Activated CD8-positive, alpha-beta memory T cell treated with anti-CD3 and anti-CD28 coated beads, Interleukin-2, amount 10 ng/mL, durations not matched to agents 7 days and 5 days (primary cell): ENCODE results near the gene PRG2. TPM values are rescaled to one million over a fixed set of nuclear protein-coding genes. Genes with fewer than 3 reads are reported as not detected.
"Not testable (repeated sequence)": the region's sequence is repeated elsewhere in the genome, so short reads cannot be mapped to it uniquely, and the experiment has no call there.

Experiments used
- ATAC-seq: fragments of 150-1000 bp; cut with Tn5 transposase; one replicate; pipeline ENCODE4 v1.10.0; 2021; ENCODE audit warnings: moderate library complexity
- CTCF ChIA-PET: fragments of 350-600 bp; sonication (Branson Sonifier 250); formaldehyde crosslinking; loops from one replicate; lab custom pipeline; 2021; ENCODE audit warnings: antibody characterized with exemption; lab: Charles Lee
- DNase-seq: peaks from one replicate; pipeline ENCODE4 v3.0.0-alpha.2; 2020
- H3K27ac Mint-ChIP-seq: one replicate; pipeline ENCODE4 v1.8.0; 2021; ENCODE audit warnings: mild to moderate bottlenecking, mixed read lengths
- H3K27me3 Mint-ChIP-seq: one replicate; pipeline ENCODE4 v1.8.0; 2021; ENCODE audit warnings: mixed read lengths
- H3K36me3 Mint-ChIP-seq: one replicate; pipeline ENCODE4 v1.8.0; 2021; ENCODE audit warnings: mild to moderate bottlenecking, mixed read lengths
- H3K4me1 Mint-ChIP-seq: one replicate; pipeline ENCODE4 v1.8.0; 2021; ENCODE audit warnings: mixed read lengths
- H3K4me3 Mint-ChIP-seq: one replicate; pipeline ENCODE4 v1.8.0; 2021; ENCODE audit warnings: mild to moderate bottlenecking, moderate library complexity, mixed read lengths
- H3K9me3 Mint-ChIP-seq: one replicate; pipeline ENCODE4 v1.8.0; 2022; ENCODE audit warnings: low read depth, mixed read lengths
- total RNA-seq, 2 experiments: library from RNA; stranded (reverse); gene quantifications; one replicate each; pipeline ENCODE4 v1.2.3, GENCODE V29; 2021

Gene PRG2
- total RNA-seq, 2 experiments from 2014 or later = 0.59 to 0.79 TPM

DNA sequence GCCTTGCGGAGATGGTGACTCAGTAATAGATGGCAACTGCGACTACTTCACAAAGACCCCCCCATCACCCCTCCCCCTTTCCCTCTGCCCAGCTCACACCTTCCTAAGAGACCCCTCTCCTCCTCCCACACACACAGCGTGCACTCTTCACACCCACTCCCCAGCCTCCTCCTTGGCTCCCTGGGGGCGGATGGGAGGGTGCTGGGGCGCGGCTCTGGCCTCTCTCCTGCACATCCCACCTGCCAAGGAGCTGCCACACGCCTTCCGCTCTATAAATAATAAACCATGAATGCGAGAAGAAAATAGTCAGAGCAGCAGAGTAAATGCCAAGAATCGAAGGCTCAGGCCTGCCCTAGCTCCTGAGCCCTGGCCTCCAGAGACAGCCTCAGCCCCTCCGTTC, 47.7 kb downstream of the PRG2 start:
- ATAC-seq (no peak), DNase-seq (no peak)
- CTCF ChIA-PET = interaction anchor here (0.8 to 2.0 kb wide), 8 partner anchors 104 to 302 kb away, joined by 3 to 6 read pairs (median 4); no protein-coding TSS in a partner anchor
- no peaks in the 10 kb centered on the region for H3K36me3 Mint-ChIP-seq
- no peaks in the 10 kb centered on the region for H3K9me3 Mint-ChIP-seq
- H3K4me1 Mint-ChIP-seq = no peaks in the 10 kb centered on the region
- no peak overlapping the region for H3K27ac Mint-ChIP-seq
- H3K4me3 Mint-ChIP-seq = no peak overlapping the region
- H3K27me3 Mint-ChIP-seq = peaks cover 5% of the 10 kb centered on the region

DNA sequence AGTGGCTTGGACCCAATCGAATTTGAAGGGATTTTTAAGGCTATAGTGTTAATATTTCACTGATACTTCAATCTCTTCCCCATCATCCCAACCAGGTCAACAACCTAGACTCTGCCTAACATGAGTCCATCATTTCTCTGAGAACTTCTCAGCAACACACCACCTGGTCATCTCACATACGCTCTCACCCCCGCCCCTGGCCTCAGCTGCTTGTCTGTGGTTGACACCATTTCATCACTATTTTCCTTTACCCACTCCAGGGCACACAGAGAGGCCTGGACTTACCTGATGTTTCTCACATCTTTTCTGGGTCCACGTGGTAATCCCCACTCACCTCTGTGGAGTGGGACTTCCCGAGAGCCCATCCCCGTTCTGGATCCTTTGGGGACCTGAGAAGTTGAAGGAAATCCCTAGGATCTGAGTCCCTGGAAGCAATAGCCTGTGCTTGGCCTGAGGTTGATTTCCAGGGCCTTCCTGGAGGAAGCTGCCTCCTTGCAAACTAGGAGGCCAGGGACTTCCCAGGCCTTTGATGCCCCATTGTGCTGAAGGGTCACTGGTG, 49.1 kb downstream of the PRG2 start:
- Mint-ChIP-seq H3K36me3 (no peaks in the 10 kb centered on the region), H3K4me1 (peaks cover 4% of the 10 kb centered on the region), H3K9me3 (no peaks in the 10 kb centered on the region), H3K27me3 (peaks cover 5% of the 10 kb centered on the region), H3K4me3 (no peak overlapping the region), H3K27ac (no peak overlapping the region)
- CTCF ChIA-PET = interaction anchor here (0.7 to 1.4 kb wide), 2 partner anchors 11 to 48 kb away, joined by 4 to 5 read pairs; no protein-coding TSS in a partner anchor
- ATAC-seq (no peak), DNase-seq (no peak)

DNA sequence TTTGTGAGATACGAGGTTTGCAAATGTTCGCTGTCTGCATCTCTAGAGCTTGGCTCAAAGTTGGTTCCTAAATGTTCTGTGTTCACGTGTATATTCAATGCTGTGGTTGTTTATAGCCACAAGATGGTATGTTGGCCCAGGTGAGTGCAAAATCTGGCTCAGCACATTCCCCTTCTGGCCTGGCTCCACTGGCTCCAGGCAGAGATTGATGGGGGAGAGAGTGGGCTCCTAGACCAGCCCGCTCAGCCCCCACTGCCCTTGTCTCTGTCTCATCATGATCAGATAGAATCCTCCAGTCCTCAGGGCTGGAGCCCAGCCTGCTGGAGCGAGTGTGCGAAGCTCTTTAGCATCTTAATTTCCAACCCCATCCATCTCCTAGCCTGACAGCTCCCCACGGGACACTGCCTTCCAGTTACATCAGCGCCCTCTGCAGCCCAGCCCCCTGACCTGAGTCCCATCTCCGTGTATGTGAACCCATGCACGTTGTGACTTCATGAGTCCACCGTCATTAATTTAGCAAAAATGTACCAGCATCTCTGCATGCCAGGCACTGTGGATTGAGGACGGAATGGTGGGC, 50.3 kb downstream of the PRG2 start:
- Mint-ChIP-seq H3K4me3 (no peak overlapping the region), H3K4me1 (peaks cover 10% of the 10 kb centered on the region), H3K9me3 (no peaks in the 10 kb centered on the region), H3K27me3 (peaks cover 5% of the 10 kb centered on the region), H3K36me3 (no peaks in the 10 kb centered on the region), H3K27ac (no peak overlapping the region)
- DNase-seq (no peak), ATAC-seq (no peak)
- CTCF ChIA-PET = no interaction called here

DNA sequence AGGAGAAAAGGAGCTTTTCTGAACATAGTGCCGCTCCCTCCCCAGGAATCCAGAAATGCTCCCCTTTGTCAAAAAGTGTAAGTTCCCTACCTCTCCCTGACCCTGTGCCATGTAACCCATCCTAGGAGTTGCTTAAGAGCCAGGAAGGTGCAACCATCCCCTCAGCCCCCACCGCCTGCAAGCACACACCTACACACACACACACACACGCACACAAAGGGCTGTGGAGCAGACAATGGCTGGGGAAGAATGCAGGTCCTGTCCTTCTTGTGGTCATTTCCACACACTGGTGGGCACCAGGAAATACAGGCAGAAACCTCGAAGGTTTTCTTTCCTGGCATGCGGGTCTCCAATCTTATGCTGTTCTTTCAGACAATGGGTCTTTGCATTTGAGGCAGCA, 51.1 kb downstream of the PRG2 start:
- no peak overlapping the region for H3K4me3 Mint-ChIP-seq
- DNase-seq = no peak
- H3K27ac Mint-ChIP-seq = no peak overlapping the region
- peaks cover 5% of the 10 kb centered on the region for H3K27me3 Mint-ChIP-seq
- H3K9me3 Mint-ChIP-seq = no peaks in the 10 kb centered on the region
- H3K4me1 Mint-ChIP-seq = peaks cover 18% of the 10 kb centered on the region
- ATAC-seq = no peak
- CTCF ChIA-PET = interaction anchor here (1.0 to 3.1 kb wide), 3 partner anchors 11 to 120 kb away, joined by 3 to 15 read pairs (median 6); partner anchors contain the start of genes RTN4RL2 and TNKS1BP1
- H3K36me3 Mint-ChIP-seq = peaks cover 6% of the 10 kb centered on the region

DNA sequence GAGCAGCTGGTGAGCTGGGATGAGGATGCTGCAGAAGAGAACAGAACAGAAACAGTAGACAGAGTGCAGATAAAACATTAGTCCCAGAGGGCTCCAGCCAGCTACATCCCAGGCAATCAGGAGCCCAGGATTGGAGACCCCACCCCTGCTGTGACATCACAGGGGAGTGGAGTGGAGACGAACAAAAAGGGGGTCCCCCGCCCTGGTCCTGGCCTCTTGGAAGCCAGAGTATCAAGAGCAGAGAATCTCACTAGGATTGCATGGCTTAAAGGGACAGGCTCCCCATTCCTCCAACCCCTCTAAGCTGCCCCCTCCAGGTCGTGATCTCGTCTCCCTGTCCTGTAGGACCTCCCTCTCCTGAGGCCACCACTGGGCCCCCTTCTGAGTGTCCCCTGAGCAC, 52.3 kb downstream of the PRG2 start, which contains the start of gene P2RX3:
Gene P2RX3, plus strand, starts transcription at position 211 of the 400 bp plus-strand sequence. CDS start 199 bp downstream, outside the sequence.
- CTCF ChIA-PET = interaction anchor here (0.9 to 3.1 kb wide), 4 partner anchors 12 to 121 kb away, joined by 3 to 15 read pairs (median 5); partner anchors contain the start of genes RTN4RL2 and TNKS1BP1
- ATAC-seq = no peak
- H3K4me1 Mint-ChIP-seq = peaks cover 29% of the 10 kb centered on the region
- no peaks in the 10 kb centered on the region for H3K9me3 Mint-ChIP-seq
- peaks cover 16% of the 10 kb centered on the region for H3K36me3 Mint-ChIP-seq
- DNase-seq = no peak
- no peak within 1 kb of the TSS for H3K4me3 Mint-ChIP-seq
- H3K27ac Mint-ChIP-seq = no peak within 1 kb of the TSS
- peaks cover 5% of the 10 kb centered on the region for H3K27me3 Mint-ChIP-seq

DNA sequence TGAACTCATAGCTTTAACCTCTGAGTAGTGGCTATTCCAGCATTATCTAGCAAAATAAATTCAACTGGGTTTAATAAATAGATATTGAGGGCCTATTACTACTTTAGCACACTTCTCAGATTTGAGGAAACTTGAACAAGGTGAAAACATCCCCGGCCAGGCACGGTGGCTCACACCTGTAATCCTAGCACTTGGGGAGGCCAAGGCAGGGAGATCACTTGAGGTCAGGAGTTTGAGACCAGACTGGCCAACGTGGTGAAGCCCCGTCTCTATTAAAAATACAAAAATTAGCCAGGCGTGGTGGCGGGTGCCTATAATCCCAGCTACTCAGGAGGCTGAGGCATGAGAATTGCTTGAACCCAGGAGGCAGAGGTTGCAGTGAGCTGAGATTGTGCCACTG, 53.6 kb downstream of the PRG2 start:
- ATAC-seq, H3K27ac Mint-ChIP-seq, H3K9me3 Mint-ChIP-seq, H3K27me3 Mint-ChIP-seq, H3K4me3 Mint-ChIP-seq, DNase-seq: not testable (repeated sequence)
- H3K36me3 Mint-ChIP-seq = peaks cover 24% of the 10 kb centered on the region
- H3K4me1 Mint-ChIP-seq = peaks cover 34% of the 10 kb centered on the region
- CTCF ChIA-PET = interaction anchor here (0.9 to 3.1 kb wide), 3 partner anchors 9 to 122 kb away, joined by 4 to 15 read pairs (median 5); partner anchors contain the start of gene RTN4RL2

Other genes starting within 250 kb of the PRG2 start
- not detected for gene LRRC55, start 208.7 kb downstream of the PRG2 start, total RNA-seq
- gene APLNR, start 153.4 kb downstream of the PRG2 start, total RNA-seq = not detected
- 1 to 10 TPM; 4.4 to 5.8 TPM for gene TNKS1BP1, start 65.7 kb downstream of the PRG2 start, total RNA-seq
- gene SSRP1, start 54.8 kb downstream of the PRG2 start, total RNA-seq = 100 to 1,000 TPM; 158 to 196 TPM
- not detected for gene P2RX3, start 52.3 kb downstream of the PRG2 start, total RNA-seq
- not detected for gene PRG3, start 9.5 kb downstream of the PRG2 start, total RNA-seq
- gene SLC43A3, start 36.5 kb upstream of the PRG2 start, total RNA-seq = 100 to 1,000 TPM; 106 to 117 TPM
- not detected for gene RTN4RL2, start 69.9 kb upstream of the PRG2 start, total RNA-seq
- 10 to 100 TPM; 24.6 to 25.8 TPM for gene SLC43A1, start 125.1 kb upstream of the PRG2 start, total RNA-seq
- 10 to 100 TPM; 74.5 to 92.9 TPM for gene TIMM10, start 140.1 kb upstream of the PRG2 start, total RNA-seq
- not detected for gene SMTNL1, start 146.9 kb upstream of the PRG2 start, total RNA-seq
- 100 to 1,000 TPM; 245 to 317 TPM for gene UBE2L6, start 177.0 kb upstream of the PRG2 start, total RNA-seq
- gene SERPING1, start 207.0 kb upstream of the PRG2 start, total RNA-seq = not detected